ENCODE results near the gene TNFRSF1B. TPM values are rescaled to one million over a fixed set of nuclear protein-coding genes. Genes with fewer than 3 reads are reported as not detected.

The TNFRSF1B gene
- total and polyA plus RNA-seq, 2 of the 8 experiments (the other 6 are each of a cell fraction or from before 2014, with no cell fraction given) = 1.7 to 2.9 TPM

GRCh38 chr1:12129624-12130023 lies 37.2 kb upstream of the TNFRSF1B start:
- no peak overlapping the region for H2AFZ ChIP-seq (ENCODE audit: low read length)
- POLR2A ChIA-PET (ENCODE audit: partially characterized antibody) = no interaction called here

More at GRCh38 chr1:12129624-12130023, 37.2 kb upstream of the TNFRSF1B start:
- Histone ChIP-seq H4K5ac (ENCODE audit: insufficient read length, low read depth, low read length) (no peak overlapping the region), H3K36me3 (ENCODE audit: control insufficient read depth in 2 of 4, insufficient read depth in 4 of 4, low read length in 3 of 4) (peaks cover 0 to 2% (median 0%) of the 10 kb centered on the region in 4 experiments; a peak in 2 of 8 replicates), H3K79me1 (ENCODE audit: low read depth, low read length) (no peaks in the 10 kb centered on the region), H2BK12ac (ENCODE audit: low read depth, low read length) (no peak overlapping the region), H3K4ac (replicated peaks; ENCODE audit: insufficient read length, low read depth, low read length) (no peak overlapping the region), H2BK20ac (ENCODE audit: low read length) (no peak overlapping the region), H3K4me1 (replicated peaks in 1 of 4; ENCODE audit: control insufficient read depth in 3 of 4, insufficient read depth in 4 of 4, low read length in 3 of 4) (no peaks in the 10 kb centered on the region; a peak in 1 of 7 replicates), H3K14ac (ENCODE audit: insufficient read length) (no peak overlapping the region), H3K9me3 (ENCODE audit: insufficient read depth in 2 of 2, low read depth in 1 of 2, low read length in 1 of 2) (no peaks in the 10 kb centered on the region), H2BK15ac (ENCODE audit: low read length) (no peak overlapping the region), H3K4me2 (ENCODE audit: insufficient read depth in 1 of 2, low read depth in 2 of 2, low read length in 2 of 2) (no peak overlapping the region), H3K23me2 (ENCODE audit: low read depth, low read length) (no peaks in the 10 kb centered on the region), H3K18ac (ENCODE audit: extremely low read depth, low read length) (no peak overlapping the region), H2BK120ac (replicated peaks; ENCODE audit: low read depth, low read length) (no peak overlapping the region), H3K27ac (ENCODE audit: low read depth, low read length) (no peak overlapping the region), H2BK5ac (ENCODE audit: low read depth, low read length) (no peak overlapping the region), H3K79me2 (ENCODE audit: control insufficient read depth in 1 of 2, insufficient read depth in 2 of 2, low read length in 2 of 2) (no peaks in the 10 kb centered on the region), H3K9ac (replicated peaks in 1 of 4; ENCODE audit: extremely low read depth in 1 of 4, low read depth in 3 of 4, low read length in 3 of 4) (no peak overlapping the region), H3K56ac (replicated peaks; ENCODE audit: insufficient read length, low read depth, low read length) (no peak overlapping the region), H3K4me3 (ENCODE audit: extremely low read depth in 1 of 4, insufficient read depth in 2 of 4, low read depth in 3 of 4, low read length in 4 of 4) (no peak overlapping the region), H4K91ac (replicated peaks; ENCODE audit: insufficient read length, low read length) (no peak overlapping the region), H4K20me1 (replicated peaks in 1 of 2; ENCODE audit: control insufficient read depth in 1 of 2, insufficient read depth in 2 of 2, low read length in 2 of 2) (peaks cover 0 to 2% of the 10 kb centered on the region in 2 experiments), H2AK5ac (ENCODE audit: low read depth, low read length) (no peak overlapping the region), H4K8ac (ENCODE audit: extremely low read depth, insufficient read depth, low read length) (no peak overlapping the region), H3K27me3 (replicated peaks in 1 of 4; ENCODE audit: control insufficient read depth in 3 of 4, extremely low read depth in 1 of 4, insufficient read depth in 3 of 4, low read length in 3 of 4) (no peaks in the 10 kb centered on the region), H3K23ac (ENCODE audit: insufficient read length) (no peak overlapping the region)
- DNase-seq (ENCODE audit: low read depth in 1 of 2, low spot score in 2 of 2) = no peak
- TF ChIP-seq E2F6 (IDR thresholded peaks at IDR 0.05) (no peak), TCF12 (IDR thresholded peaks at IDR 0.05; ENCODE audit: low read depth, low read length) (no peak), FOSL1 (IDR thresholded peaks at IDR 0.05; ENCODE audit: insufficient read depth, low read depth, low read length) (no peak), KDM4A (IDR thresholded peaks at IDR 0.05; ENCODE audit: low read depth, low read length, severe bottlenecking) (no peak), KDM5A (IDR thresholded peaks at IDR 0.05; ENCODE audit: low read length) (no peak), GTF2F1 (IDR thresholded peaks at IDR 0.05; ENCODE audit: borderline replicate concordance, low read depth, low read length) (no peak), CREB1 (IDR thresholded peaks at IDR 0.05) (no peak), YY1 (IDR thresholded peaks at IDR 0.05; ENCODE audit: low read depth, low read length) (no peak), JUND (IDR thresholded peaks at IDR 0.05; ENCODE audit: low read length) (no peak), PHF8 (conservative IDR thresholded peaks at IDR 0.05; ENCODE audit: low read depth, low read length) (no peak), POU5F1 (IDR thresholded peaks at IDR 0.05; ENCODE audit: low read depth, low read length) (no peak)
- FAIRE-seq = no peak
- CTCF ChIA-PET (ENCODE audit: partially characterized antibody) = interaction anchor here (0.9 to 2.8 kb wide), 5 partner anchors 9 to 80 kb away, joined by 3 to 7 read pairs (median 4); no protein-coding TSS in a partner anchor
- WGBS, 2 experiments (ENCODE audit: extremely low coverage in 1 of 2, insufficient coverage in 1 of 2, insufficient read length in 1 of 2, insufficient replicate concordance in 2 of 2, low coverage in 1 of 2, low lambda C conversion rate in 2 of 2, missing lambda C conversion rate in 1 of 2) = 88% methylated on average over 12 of the region's 12 CpGs; no CpG with 5 or more reads in 1 of the 2 experiments

Data from H1 (cell line).